Keratinocyte (primary cell): ENCODE results near the gene HENMT1.

ENCODE experiments used
- EZH2 ChIP-seq: IDR thresholded peaks from one replicate; pipeline ENCODE4 v1.6.1; 2012; ENCODE audit warnings: inconsistent platforms, mild to moderate bottlenecking, low read length, moderate library complexity
- TF ChIP-seq, protein P1 (sequence below), 3 experiments: IDR thresholded peaks in 1 of 3; conservative IDR thresholded peaks in 1 of 3; optimal IDR thresholded peaks in 1 of 3; 2 replicates in 2 of 3; 3 replicates in 1 of 3; pipeline versions ENCODE3 to v1.5.1; 2011; ENCODE audit warnings: low read length in 3 of 3, mild to moderate bottlenecking in 3 of 3, moderate library complexity in 2 of 3, control low read depth in 1 of 3, inconsistent platforms in 1 of 3; ENCODE audit not compliant: insufficient read depth in 2 of 3; ENCODE audit errors: extremely low read depth in 1 of 3

DNA sequence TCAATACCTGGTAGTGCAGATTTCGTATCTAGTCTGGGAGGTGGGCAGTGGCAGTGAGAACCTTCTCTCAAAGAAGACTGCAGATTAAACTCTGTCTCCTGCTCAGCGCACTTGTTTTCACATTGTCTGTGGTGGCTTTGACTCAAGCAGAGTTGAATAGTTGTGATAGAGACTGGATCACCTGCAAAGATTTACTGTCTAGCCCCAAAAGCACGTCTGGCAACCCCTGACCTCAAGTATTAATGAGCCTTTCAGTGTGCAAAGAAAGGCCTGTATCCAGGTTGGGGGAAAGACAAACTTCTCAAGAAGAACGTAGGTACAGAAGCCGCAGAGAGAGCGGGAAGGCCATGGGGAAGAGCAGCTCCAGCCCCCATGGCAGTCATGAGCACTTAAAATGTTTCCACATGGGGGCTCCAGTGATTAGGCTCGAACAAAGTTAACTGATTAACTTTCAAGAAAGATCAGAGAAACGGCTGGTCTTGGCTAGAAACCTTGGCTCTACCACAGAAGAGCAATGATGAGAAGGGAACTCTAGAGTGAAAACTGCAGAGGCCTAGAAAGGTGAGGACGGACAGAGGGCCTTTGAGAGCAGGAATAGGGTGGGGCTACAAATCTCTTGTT, 15.2 kb downstream of the HENMT1 start:
- TF ChIP-seq, protein P1, sequence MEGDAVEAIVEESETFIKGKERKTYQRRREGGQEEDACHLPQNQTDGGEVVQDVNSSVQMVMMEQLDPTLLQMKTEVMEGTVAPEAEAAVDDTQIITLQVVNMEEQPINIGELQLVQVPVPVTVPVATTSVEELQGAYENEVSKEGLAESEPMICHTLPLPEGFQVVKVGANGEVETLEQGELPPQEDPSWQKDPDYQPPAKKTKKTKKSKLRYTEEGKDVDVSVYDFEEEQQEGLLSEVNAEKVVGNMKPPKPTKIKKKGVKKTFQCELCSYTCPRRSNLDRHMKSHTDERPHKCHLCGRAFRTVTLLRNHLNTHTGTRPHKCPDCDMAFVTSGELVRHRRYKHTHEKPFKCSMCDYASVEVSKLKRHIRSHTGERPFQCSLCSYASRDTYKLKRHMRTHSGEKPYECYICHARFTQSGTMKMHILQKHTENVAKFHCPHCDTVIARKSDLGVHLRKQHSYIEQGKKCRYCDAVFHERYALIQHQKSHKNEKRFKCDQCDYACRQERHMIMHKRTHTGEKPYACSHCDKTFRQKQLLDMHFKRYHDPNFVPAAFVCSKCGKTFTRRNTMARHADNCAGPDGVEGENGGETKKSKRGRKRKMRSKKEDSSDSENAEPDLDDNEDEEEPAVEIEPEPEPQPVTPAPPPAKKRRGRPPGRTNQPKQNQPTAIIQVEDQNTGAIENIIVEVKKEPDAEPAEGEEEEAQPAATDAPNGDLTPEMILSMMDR (optimal IDR thresholded peaks at IDR 0.05 in 1 of 3, IDR thresholded peaks at IDR 0.05 in 1 of 3, conservative IDR thresholded peaks at IDR 0.05 in 1 of 3; ENCODE audit: extremely low read depth in 1 of 3, insufficient read depth in 2 of 3, low read length in 3 of 3): no peak
- TF ChIP-seq EZH2: no peak
